ENCODE results near the gene CYBA.

GRCh38 chr16:88596483-88596882 is 54.4 kb downstream of the CYBA start:
- TF ChIP-seq, protein P1, sequence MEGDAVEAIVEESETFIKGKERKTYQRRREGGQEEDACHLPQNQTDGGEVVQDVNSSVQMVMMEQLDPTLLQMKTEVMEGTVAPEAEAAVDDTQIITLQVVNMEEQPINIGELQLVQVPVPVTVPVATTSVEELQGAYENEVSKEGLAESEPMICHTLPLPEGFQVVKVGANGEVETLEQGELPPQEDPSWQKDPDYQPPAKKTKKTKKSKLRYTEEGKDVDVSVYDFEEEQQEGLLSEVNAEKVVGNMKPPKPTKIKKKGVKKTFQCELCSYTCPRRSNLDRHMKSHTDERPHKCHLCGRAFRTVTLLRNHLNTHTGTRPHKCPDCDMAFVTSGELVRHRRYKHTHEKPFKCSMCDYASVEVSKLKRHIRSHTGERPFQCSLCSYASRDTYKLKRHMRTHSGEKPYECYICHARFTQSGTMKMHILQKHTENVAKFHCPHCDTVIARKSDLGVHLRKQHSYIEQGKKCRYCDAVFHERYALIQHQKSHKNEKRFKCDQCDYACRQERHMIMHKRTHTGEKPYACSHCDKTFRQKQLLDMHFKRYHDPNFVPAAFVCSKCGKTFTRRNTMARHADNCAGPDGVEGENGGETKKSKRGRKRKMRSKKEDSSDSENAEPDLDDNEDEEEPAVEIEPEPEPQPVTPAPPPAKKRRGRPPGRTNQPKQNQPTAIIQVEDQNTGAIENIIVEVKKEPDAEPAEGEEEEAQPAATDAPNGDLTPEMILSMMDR (conservative IDR thresholded peaks at IDR 0.05; ENCODE audit: low read length) = no peak
- TF ChIP-seq EZH2phosphoT487 (IDR thresholded peaks at IDR 0.05; ENCODE audit: borderline replicate concordance, low read depth, low read length) = no peak
